H1 (cell line): ENCODE data around the gene MAIP1. TPM values are rescaled to one million over a fixed set of nuclear protein-coding genes. Genes with fewer than 3 reads are reported as not detected.

ENCODE experiments used
- CTCF ChIA-PET: fragments of 300-600 bp; sonication (Branson Sonifier 250); formaldehyde crosslinking; loops from one replicate; lab custom pipeline; 2021; ENCODE audit not compliant: partially characterized antibody; lab: Charles Lee
- POLR2A ChIA-PET: fragments of 300-600 bp; sonication (Branson Sonifier 250); formaldehyde crosslinking; loops from one replicate; lab custom pipeline; 2021; ENCODE audit warnings: inconsistent platforms; ENCODE audit not compliant: partially characterized antibody; lab: Charles Lee
- DNase-seq, 2 experiments: peaks; one replicate each; pipeline versions ENCODE4 v3.0.0 to v3.0.0-alpha.2; 2010 to 2022; ENCODE audit warnings: low spot score in 2 of 2, low read depth in 1 of 2, mixed read lengths in 1 of 2
- FAIRE-seq: peaks from 2 replicates; lab custom pipeline; 2011; peaks lifted over from hg19 to GRCh38; lab: Jason Lieb, UNC
- H2AFZ ChIP-seq: 2 replicates; pipeline ENCODE4 v1.8.1; 2012; ENCODE audit warnings: low read length, inconsistent platforms
- H2AK5ac ChIP-seq: 2 replicates; pipeline ENCODE4 v1.6.1; 2013; ENCODE audit warnings: low read depth, low read length
- H2BK120ac ChIP-seq: replicated peaks from 2 replicates; pipeline ENCODE3; 2013; ENCODE audit warnings: low read depth, low read length, inconsistent platforms
- H2BK12ac ChIP-seq: 2 replicates; pipeline ENCODE4 v1.6.1; 2013; ENCODE audit warnings: low read depth, low read length
- H2BK15ac ChIP-seq: 2 replicates; pipeline ENCODE4 v1.6.1; 2013; ENCODE audit warnings: low read length
- H2BK20ac ChIP-seq: 2 replicates; pipeline ENCODE4 v1.6.1; 2013; ENCODE audit warnings: low read length
- H2BK5ac ChIP-seq: 2 replicates; pipeline ENCODE4 v1.6.1; 2013; ENCODE audit warnings: low read depth, low read length
- H3K14ac ChIP-seq: 2 replicates; pipeline ENCODE4 v1.6.1; 2013; ENCODE audit warnings: inconsistent platforms; ENCODE audit not compliant: insufficient read length
- H3K18ac ChIP-seq: 2 replicates; pipeline ENCODE4 v1.6.1; 2013; ENCODE audit warnings: low read length; ENCODE audit errors: extremely low read depth
- H3K23ac ChIP-seq: 2 replicates; pipeline ENCODE4 v1.6.1; 2013; ENCODE audit warnings: inconsistent platforms; ENCODE audit not compliant: insufficient read length
- H3K23me2 ChIP-seq: 2 replicates; pipeline ENCODE4 v1.6.1; 2013; ENCODE audit warnings: low read depth, low read length
- H3K27ac ChIP-seq: 2 replicates; pipeline ENCODE4 v1.6.1; 2011; ENCODE audit warnings: low read depth, low read length, inconsistent platforms
- H3K27me3 ChIP-seq, 4 experiments: replicated peaks in 1 of 4; 1 replicate in 1 of 4; 2 replicates in 3 of 4; pipeline versions ENCODE4 v1.6.1 to v1.8.1; 2011 to 2013; ENCODE audit warnings: low read length in 3 of 4, mild to moderate bottlenecking in 3 of 4, inconsistent platforms in 2 of 4, mixed read lengths in 2 of 4, moderate library complexity in 1 of 4; ENCODE audit not compliant: control insufficient read depth in 3 of 4, insufficient read depth in 3 of 4; ENCODE audit errors: extremely low read depth in 1 of 4
- H3K36me3 ChIP-seq, 4 experiments: 2 replicates each; pipeline versions ENCODE4 v1.6.1 to v1.8.1; 2011 to 2013; ENCODE audit warnings: mild to moderate bottlenecking in 4 of 4, low read length in 3 of 4, moderate library complexity in 2 of 4, control low read depth in 1 of 4, inconsistent platforms in 1 of 4; ENCODE audit not compliant: insufficient read depth in 4 of 4, control insufficient read depth in 2 of 4
- H3K4ac ChIP-seq: replicated peaks from 2 replicates; pipeline ENCODE3; 2013; ENCODE audit warnings: low read length, low read depth, mixed read lengths, inconsistent platforms; ENCODE audit not compliant: insufficient read length
- H3K4me1 ChIP-seq, 4 experiments: replicated peaks in 1 of 4; 1 replicate in 1 of 4; 2 replicates in 3 of 4; pipeline versions ENCODE4 v1.6.1 to v1.8.1; 2011 to 2013; ENCODE audit warnings: low read length in 3 of 4, inconsistent platforms in 2 of 4, mixed read lengths in 1 of 4; ENCODE audit not compliant: insufficient read depth in 4 of 4, control insufficient read depth in 3 of 4
- H3K4me2 ChIP-seq, 2 experiments: 2 replicates each; pipeline versions ENCODE4 v1.6.1 to v1.8.1; 2011 to 2013; ENCODE audit warnings: low read depth in 2 of 2, low read length in 2 of 2, control low read depth in 1 of 2, inconsistent platforms in 1 of 2, mild to moderate bottlenecking in 1 of 2; ENCODE audit not compliant: insufficient read depth in 1 of 2
- H3K4me3 ChIP-seq, 4 experiments: fragments of 200-600, 300-600 bp in 1 of 4; sonication (generic), shearing (Covaris generic), sonication (Bioruptor Twin) in 1 of 4; 2 replicates each; pipeline versions ENCODE4 v1.5.1 to v1.8.1; 2011 to 2016; ENCODE audit warnings: low read length in 4 of 4, low read depth in 3 of 4, control low read depth in 2 of 4, inconsistent platforms in 2 of 4, mild to moderate bottlenecking in 2 of 4, mixed read lengths in 1 of 4, moderate library complexity in 1 of 4; ENCODE audit not compliant: insufficient read depth in 2 of 4; ENCODE audit errors: extremely low read depth in 1 of 4
- H3K56ac ChIP-seq: replicated peaks from 2 replicates; pipeline ENCODE3; 2013; ENCODE audit warnings: low read depth, mild to moderate bottlenecking, mixed read lengths, low read length, inconsistent platforms; ENCODE audit not compliant: insufficient read length
- H3K79me1 ChIP-seq: 2 replicates; pipeline ENCODE4 v1.6.1; 2013; ENCODE audit warnings: low read depth, low read length, control low read depth
- H3K79me2 ChIP-seq, 2 experiments: 2 replicates each; pipeline versions ENCODE4 v1.6.1 to v1.8.1; 2012 to 2013; ENCODE audit warnings: low read length in 2 of 2, mild to moderate bottlenecking in 2 of 2, inconsistent platforms in 1 of 2; ENCODE audit not compliant: insufficient read depth in 2 of 2, control insufficient read depth in 1 of 2
- H3K9ac ChIP-seq, 4 experiments: replicated peaks in 1 of 4; 1 replicate in 1 of 4; 2 replicates in 3 of 4; pipeline versions ENCODE4 v1.6.1 to v1.8.1; 2011 to 2013; ENCODE audit warnings: low read depth in 3 of 4, low read length in 3 of 4, control low read depth in 2 of 4, mild to moderate bottlenecking in 2 of 4, moderate library complexity in 2 of 4, inconsistent platforms in 1 of 4; ENCODE audit errors: extremely low read depth in 1 of 4
- H3K9me3 ChIP-seq, 2 experiments: 2 replicates each; pipeline versions ENCODE4 v1.6.1 to v1.8.1; 2012 to 2013; ENCODE audit warnings: mild to moderate bottlenecking in 2 of 2, moderate library complexity in 2 of 2, control low read depth in 1 of 2, inconsistent platforms in 1 of 2, low read depth in 1 of 2, low read length in 1 of 2, mixed read lengths in 1 of 2; ENCODE audit not compliant: insufficient read depth in 2 of 2
- H4K20me1 ChIP-seq, 2 experiments: replicated peaks in 1 of 2; 2 replicates each; pipeline versions ENCODE3 to v1.8.1; 2011 to 2013; ENCODE audit warnings: inconsistent platforms in 2 of 2, low read length in 2 of 2, mild to moderate bottlenecking in 1 of 2; ENCODE audit not compliant: insufficient read depth in 2 of 2, control insufficient read depth in 1 of 2
- H4K5ac ChIP-seq: 2 replicates; pipeline ENCODE4 v1.6.1; 2013; ENCODE audit warnings: low read length, low read depth, mixed read lengths, inconsistent platforms; ENCODE audit not compliant: insufficient read length
- H4K8ac ChIP-seq: 2 replicates; pipeline ENCODE4 v1.8.0; 2013; ENCODE audit warnings: mild to moderate bottlenecking, moderate library complexity, low read length, inconsistent platforms; ENCODE audit not compliant: insufficient read depth; ENCODE audit errors: extremely low read depth
- H4K91ac ChIP-seq: replicated peaks from 2 replicates; pipeline ENCODE3; 2013; ENCODE audit warnings: low read length, mixed read lengths, inconsistent platforms; ENCODE audit not compliant: insufficient read length
- BACH1 ChIP-seq: IDR thresholded peaks from 2 replicates; pipeline ENCODE4 v1.6.1; 2012; ENCODE audit warnings: low read length, improper control_type of control experiment
- GTF2F1 ChIP-seq: IDR thresholded peaks from 2 replicates; pipeline ENCODE4 v1.6.1; 2012; ENCODE audit warnings: low read depth, low read length, improper control_type of control experiment, borderline replicate concordance
- WGBS, 2 experiments: shearing (Covaris generic) in 1 of 2; methylation state at CpG; one replicate each; pipeline versions ENCODE4 v1.1.6 to v1.1.7; 2013 to 2015; ENCODE audit warnings: low lambda C conversion rate in 2 of 2, mixed read lengths in 2 of 2, inconsistent platforms in 1 of 2, low coverage in 1 of 2, missing lambda C conversion rate in 1 of 2; ENCODE audit not compliant: insufficient replicate concordance in 2 of 2, insufficient coverage in 1 of 2, insufficient read length in 1 of 2; ENCODE audit errors: extremely low coverage in 1 of 2, missing lambda C conversion rate in 1 of 2; 5-methylcytosine and 5-hydroxymethylcytosine counted together
- polyA plus RNA-seq, 7 experiments: library from polyadenylated mRNA; depleted of rRNA in 3 of 7; stranded (reverse) in 5 of 7; unstranded in 2 of 7; fragments of >200 nt in 5 of 7; fragments of 200-250 nt in 2 of 7; gene quantifications; 1 replicate in 5 of 7; 2 replicates in 1 of 7; 4 replicates in 1 of 7; pipeline versions ENCODE4 v1.2.1 to v1.2.3, GENCODE V29; 2011 to 2013; ENCODE audit warnings: missing spikeins in 2 of 7, mixed read lengths in 2 of 7
- total RNA-seq: library from RNA; stranded (reverse); fragmentation: NEBNext Ultra II Directional; extraction: Animal tissue kit (Norgen Biotek cat#: 25700); gene quantifications from 2 replicates; pipeline ENCODE4 v1.2.1, GENCODE V29; 2021
- TF ChIP-seq, protein P1 (sequence below): IDR thresholded peaks from 2 replicates; pipeline ENCODE4 v1.6.1; 2011; ENCODE audit warnings: low read length, improper control_type of control experiment

Gene MAIP1
- total and polyA plus RNA-seq, 2 of the 8 experiments (the other 6 are each of a cell fraction or from before 2014, with no cell fraction given) = 23.2 to 28.5 TPM

DNA sequence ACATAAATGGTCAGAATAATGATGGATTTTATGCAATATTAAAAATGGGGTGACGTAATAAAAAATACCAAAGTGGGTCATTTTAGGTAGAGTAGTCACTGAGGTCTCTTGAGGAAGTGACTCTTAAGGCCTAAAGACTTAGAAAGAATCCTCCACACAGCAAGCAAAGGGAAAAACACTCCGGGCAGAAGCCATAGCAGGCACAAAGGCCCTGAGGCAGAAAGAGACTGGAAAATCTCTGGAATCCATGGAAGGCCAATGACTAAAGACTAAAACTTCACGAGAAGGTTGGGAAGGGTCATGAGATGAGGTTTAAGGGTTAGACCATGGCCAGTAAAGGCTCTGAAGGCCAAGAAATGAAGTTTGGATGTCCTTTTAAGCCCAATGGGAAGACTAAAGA, 36.9 kb downstream of the MAIP1 start:
- no peak overlapping the region for H2BK120ac ChIP-seq
- H2AK5ac ChIP-seq = no peak overlapping the region
- FAIRE-seq (no peak), DNase-seq (no peak)
- ChIA-PET CTCF (no interaction called here), POLR2A (no interaction called here)
- no peaks in the 10 kb centered on the region for H3K9me3 ChIP-seq
- H2AFZ ChIP-seq = no peak overlapping the region
- H2BK15ac ChIP-seq = no peak overlapping the region
- no peaks in the 10 kb centered on the region; the same call in 1 of the 2 replicates for H3K23me2 ChIP-seq
- H3K4me2 ChIP-seq = no peak overlapping the region
- H2BK12ac ChIP-seq = no peak overlapping the region
- no peak overlapping the region for H4K5ac ChIP-seq
- peaks cover 0 to 6% (median 2%) of the 10 kb centered on the region in 4 experiments; a peak in 1 of 7 replicates for H3K4me1 ChIP-seq
- H4K20me1 ChIP-seq = no peaks in the 10 kb centered on the region
- no peak overlapping the region for H2BK5ac ChIP-seq
- no peak overlapping the region for H3K56ac ChIP-seq
- H4K91ac ChIP-seq = no peak overlapping the region
- H3K23ac ChIP-seq = no peak overlapping the region
- no peak overlapping the region for H4K8ac ChIP-seq
- no peaks in the 10 kb centered on the region for H3K79me2 ChIP-seq
- H3K9ac ChIP-seq = no peak overlapping the region
- H2BK20ac ChIP-seq = no peak overlapping the region
- H3K4ac ChIP-seq = no peak overlapping the region
- H3K27me3 ChIP-seq = peaks cover 0 to 1% (median 0%) of the 10 kb centered on the region in 4 experiments; a peak in 1 of 7 replicates
- no peak overlapping the region for H3K4me3 ChIP-seq
- 87% methylated on average over 3 of the region's 3 CpGs; no CpG with 5 or more reads in 1 of the 2 experiments for WGBS, 2 experiments
- no peak overlapping the region for H3K27ac ChIP-seq
- no peaks in the 10 kb centered on the region for H3K36me3 ChIP-seq
- H3K14ac ChIP-seq = no peak overlapping the region
- TF ChIP-seq GTF2F1 (no peak), BACH1 (no peak)
- TF ChIP-seq, protein P1, sequence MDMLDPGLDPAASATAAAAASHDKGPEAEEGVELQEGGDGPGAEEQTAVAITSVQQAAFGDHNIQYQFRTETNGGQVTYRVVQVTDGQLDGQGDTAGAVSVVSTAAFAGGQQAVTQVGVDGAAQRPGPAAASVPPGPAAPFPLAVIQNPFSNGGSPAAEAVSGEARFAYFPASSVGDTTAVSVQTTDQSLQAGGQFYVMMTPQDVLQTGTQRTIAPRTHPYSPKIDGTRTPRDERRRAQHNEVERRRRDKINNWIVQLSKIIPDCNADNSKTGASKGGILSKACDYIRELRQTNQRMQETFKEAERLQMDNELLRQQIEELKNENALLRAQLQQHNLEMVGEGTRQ = no peak
- no peak overlapping the region for H3K18ac ChIP-seq
- H3K79me1 ChIP-seq = no peaks in the 10 kb centered on the region
